Activated CD4-positive, alpha-beta T cell treated with anti-CD3 and anti-CD28 coated beads for 48 hours (primary cell): ENCODE results near the gene MTG2.

Source experiments
- DNase-seq: peaks from one replicate; pipeline ENCODE4 v3.0.0-alpha.2; 2020

MTG2 gene

DNA sequence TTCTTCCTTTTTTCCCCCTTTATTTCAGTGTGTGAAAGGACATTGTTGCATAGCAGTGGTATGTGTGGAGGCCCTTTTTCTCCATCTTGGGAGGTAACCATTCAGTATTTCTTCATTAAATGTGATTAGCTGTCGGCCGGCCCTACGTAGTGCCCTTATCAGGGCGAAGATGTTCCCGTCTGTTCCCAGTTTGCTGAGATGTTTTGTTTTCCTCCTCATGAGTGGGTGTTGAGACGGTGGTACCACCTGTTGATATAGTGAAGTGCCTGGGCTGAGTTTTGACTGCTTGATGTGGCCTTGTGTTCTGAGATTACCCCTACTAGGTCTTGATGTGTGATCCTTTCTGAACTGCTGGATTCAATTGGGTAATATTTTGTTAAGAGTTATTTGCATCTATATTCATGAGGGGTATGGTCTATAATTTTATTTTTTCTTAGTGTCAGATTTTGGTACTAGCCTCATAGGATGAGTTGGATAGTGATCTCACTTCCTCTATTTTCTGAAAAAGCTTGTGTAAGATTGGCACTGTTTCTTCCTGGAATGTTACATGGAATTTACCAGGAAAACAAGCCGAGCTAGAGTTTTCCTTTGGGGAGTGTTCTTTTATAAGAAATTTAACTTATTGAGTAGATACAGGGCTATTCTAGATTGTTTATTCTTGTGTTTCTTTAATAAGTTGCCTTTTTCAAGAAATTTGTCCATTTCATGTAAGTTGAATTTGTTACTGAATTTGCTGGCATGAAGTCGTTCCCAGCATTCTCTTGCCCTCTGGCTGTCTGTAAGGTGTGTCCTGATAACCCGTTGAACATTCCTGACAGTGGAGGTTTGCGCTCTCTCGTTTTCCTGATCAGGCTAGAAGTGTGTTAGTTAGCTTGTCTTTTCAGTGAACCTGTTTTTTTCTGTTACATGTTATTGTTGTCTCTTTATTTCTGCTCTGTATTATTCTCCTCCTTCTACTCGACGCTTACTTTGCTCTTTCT, 4.3 kb downstream of the MTG2 start:
- DNase-seq: no peak

DNA sequence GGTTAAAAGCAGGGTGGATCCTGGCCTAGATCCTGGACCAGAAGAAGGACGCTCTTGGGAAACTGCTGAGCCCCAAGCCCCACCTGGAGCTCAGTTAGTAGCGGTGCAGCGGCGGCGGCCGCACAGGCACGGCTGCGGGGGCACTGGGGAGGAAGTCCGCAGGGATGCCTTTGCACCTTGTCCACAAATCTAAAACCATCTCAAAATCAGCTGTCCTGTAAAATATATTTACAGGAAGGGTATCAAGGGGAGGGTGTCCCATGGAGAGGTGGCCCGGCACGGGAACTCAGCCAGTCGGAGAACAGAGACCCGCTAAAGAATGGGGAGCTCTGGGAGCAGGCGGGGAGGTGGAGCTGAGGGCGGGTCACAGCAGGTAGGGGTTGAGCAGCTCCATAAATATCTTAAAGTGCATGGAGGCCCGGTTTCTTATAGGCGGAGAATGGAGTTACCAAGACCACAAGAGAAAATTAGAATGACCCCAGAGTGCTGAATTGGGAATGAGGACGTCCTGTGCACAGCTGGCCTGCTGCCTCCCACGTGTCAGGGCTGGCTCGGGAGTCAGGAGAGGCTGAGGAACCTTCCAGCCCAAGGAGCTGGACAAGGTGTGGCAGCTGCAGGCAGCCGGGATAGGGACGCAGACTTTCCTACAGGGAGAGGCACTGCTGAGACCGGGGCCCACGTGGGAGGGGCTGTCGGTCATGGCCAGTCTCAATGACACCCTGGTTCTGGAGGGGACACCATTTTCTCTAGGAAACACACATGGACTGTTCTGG, 8.0 kb downstream of the MTG2 start:
- DNase-seq: no peak

DNA sequence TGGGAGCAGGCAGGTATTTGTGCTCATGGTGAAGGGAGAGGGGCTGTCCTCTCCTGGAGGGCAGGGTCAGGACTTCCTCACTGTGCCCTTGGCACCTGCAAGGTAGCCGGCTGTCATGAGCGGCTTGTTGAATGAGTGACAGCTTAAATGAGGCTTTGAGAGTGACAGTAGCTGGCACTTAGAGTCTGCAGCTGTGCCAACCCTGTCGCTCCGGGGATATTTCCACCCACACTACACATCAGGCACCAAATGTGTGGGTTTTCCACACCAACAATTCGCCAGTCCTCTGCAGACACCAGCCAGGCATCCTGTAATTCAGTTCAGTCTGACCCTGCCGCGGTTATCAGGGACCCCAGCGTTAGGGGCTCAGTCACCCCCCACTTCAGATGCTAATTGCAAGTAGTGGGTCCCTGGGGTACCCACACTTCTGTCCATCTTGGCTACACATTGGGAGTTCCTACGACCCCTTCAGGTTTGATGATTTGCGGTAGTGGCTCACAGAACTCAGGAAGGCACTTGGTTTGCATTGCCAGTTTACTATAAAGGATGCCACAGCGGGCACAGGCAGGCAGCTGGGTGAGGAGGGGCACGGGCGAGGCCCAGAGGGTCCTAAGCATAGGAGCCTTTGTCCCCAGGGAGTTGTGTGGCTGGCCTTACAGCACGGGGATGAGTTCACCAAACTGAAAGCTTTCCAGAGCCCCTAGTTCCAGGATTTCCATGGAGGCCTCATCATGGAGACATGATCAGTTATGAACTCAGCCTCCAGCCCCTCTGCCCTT, 9.1 kb downstream of the MTG2 start:
- DNase-seq: no peak

DNA sequence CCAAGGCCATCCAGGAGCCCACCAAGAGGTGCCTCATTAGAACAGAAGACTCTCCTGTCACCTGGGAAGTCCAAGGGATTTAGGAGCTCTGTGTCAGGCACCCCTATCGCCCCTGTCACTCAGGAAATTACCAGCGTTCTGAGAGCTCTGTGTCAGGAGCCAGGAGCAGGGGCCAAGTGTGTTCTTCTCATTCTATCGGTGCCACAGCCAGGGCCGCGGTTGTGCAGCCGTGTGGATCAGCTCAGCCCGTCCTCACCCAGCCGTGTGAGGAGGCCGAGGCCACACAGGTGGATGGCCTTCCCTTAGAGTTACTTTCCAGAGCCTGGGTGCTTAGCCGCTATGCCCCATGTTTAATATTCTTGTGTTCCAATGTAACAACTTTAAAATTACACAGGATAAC, 9.8 kb downstream of the MTG2 start:
- DNase-seq: no peak

DNA sequence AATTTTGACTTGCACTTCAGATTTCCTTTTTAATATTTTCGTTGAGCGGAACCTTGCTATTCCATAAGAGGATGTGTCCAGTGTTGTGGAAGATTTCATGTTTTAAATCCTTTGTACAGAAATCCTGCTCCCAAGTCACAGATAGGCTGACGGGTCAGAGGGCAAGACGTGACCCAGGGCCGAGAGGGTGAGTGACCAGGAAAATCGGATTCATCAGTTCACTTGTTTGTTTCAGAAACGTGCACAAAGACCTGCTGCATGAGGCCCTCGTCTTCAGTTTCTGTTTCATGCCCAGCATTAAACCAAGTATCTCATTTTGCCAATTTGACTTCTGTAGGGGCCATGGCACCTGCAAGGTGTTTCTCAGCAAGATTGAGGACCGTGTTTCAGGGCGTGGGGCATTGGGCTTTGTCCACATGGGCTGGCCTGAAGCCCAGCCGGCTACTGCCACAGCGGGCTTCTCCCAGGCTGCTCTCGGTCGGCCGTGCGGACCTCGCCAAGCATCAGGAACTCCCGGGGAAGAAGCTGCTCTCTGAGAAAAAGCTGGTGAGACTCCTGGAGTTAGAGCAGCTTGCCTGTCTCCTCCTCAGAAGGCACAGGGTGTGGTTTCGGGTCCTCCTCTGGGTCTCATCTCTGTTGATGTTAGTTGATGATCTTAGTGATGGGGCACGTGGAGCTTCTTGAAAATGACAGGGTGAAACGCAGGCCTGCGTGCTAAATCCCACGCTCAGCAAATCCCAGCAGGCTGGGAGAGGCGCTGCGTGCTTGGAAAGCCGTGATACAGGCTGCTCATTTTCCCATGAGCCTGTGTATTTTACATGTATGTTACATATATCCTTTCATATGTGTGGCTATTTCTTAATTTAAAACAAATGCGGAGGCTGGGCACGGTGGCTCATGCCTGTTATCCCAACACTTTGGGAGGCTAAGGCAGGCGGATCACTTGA, 10.5 kb downstream of the MTG2 start:
- no peak for DNase-seq

DNA sequence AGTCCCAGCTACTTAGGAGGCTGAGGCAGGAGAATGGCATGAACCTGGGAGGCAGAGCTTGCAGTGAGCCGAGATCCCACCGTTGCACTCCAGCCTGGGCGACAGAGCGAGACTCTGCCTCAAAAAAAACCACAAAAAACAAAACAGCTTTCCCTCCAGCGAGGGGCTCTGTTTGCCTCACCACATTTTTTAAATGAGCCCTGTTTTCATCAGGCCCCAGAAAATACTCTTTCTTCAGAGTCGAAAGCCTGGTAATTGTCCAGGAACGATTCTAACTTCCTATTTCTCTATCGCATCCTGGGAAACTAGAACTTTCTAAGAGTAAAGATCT, 12.2 kb downstream of the MTG2 start:
- no peak for DNase-seq

DNA sequence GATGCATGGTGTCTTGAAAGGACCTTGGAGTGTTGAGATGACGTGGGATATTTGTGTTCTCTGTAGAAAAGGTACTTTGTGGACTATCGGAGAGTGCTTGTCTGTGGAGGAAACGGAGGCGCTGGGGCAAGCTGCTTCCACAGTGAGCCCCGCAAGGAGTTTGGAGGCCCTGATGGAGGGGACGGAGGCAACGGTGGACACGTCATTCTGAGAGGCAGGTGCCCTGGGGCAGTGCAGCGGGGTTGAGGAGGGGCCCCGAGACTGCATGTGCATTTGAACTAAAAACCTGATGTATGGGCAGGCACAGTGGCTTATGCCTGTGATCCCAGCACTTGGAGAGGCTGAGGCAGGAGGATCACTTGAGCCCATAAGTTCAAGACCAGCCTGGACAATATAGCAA, 12.9 kb downstream of the MTG2 start:
- no peak for DNase-seq

DNA sequence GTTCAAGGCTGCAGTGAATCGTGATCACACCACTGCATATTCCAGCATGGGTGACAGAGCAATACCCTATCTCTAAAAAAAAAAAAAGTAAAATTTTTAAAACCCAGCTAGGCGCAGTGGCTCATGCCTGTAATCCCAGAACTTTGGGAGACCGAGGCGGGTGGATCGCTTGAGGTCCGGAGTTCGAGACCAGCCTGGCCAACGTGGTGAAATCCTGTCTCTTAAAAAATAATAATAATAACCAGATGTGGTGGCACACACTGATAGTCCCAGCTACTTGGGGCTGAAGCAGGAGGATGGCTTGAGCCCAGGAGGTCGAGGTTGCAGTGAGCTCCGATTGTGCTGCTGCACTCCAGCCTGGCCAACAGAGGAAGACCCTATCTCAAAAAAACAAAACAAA, 13.5 kb downstream of the MTG2 start:
- DNase-seq: no peak

DNA sequence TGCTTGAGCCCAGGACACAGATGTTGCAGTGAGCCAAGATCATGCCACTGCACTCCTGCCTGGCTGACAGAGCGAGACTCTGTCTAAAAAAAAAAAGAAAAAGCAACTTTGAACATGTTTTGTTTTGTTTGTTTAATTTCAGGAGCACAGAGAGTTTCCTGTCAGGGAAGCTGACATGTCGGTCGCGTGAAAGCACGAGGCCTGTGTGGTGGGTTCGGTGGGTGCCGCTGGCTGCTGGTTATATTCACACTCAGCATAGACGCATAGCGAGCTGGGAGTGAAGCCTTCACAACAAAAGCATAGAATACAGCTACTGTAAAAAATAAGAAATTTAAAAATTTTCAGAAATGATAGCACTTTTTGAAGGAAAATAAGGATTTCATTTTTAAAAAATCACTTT, 14.5 kb downstream of the MTG2 start:
- DNase-seq: no peak

DNA sequence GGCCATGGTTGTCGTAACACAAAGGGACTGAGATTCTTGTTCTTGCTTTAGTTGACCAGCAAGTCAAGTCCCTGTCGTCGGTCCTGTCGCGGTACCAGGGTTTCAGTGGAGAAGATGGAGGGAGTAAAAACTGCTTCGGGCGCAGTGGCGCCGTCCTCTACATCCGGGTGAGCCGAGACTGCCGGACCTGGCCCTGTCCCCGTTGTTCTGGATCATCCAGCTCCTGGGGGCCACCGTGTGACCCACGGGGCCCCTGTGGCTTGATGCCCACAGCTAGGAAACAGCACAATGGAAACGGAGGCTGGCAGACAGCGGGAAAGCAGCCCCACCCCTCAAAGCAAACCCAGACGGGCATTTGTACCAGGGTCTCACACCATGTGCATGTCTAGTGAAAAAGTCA, 15.0 kb downstream of the MTG2 start:
- DNase-seq: no peak

DNA sequence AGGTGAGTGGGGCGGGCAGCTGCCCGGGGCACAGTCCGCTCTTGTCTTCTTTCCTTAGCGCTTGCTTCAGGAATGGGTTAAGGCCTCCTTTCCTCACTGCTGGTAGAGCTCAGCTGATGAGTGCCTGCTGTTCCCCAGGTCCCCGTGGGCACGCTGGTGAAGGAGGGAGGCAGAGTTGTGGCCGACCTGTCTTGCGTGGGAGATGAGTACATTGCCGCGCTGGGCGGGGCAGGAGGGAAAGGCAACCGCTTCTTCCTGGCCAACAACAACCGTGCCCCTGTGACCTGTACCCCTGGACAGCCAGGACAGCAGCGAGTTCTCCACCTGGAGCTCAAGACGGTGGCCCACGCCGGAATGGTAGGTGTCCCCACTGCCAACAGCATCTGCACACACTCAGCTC, 15.7 kb downstream of the MTG2 start:
- DNase-seq: no peak

DNA sequence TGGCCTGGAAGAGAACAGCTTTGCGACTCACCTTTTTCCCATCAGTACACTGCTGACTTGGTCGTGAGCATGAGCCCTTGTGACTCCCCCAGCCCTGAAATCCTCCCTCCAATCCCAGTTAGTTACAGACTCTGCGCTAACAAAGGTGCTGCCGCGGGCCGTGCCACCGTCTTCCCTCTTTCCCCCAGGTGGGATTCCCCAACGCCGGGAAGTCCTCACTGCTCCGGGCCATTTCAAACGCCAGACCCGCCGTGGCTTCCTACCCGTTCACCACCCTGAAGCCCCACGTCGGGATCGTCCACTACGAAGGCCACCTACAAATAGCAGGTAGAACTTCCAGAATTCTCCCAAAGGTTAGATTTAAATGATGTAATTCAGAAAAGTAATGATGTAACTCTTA, 16.1 kb downstream of the MTG2 start:
- DNase-seq: no peak

DNA sequence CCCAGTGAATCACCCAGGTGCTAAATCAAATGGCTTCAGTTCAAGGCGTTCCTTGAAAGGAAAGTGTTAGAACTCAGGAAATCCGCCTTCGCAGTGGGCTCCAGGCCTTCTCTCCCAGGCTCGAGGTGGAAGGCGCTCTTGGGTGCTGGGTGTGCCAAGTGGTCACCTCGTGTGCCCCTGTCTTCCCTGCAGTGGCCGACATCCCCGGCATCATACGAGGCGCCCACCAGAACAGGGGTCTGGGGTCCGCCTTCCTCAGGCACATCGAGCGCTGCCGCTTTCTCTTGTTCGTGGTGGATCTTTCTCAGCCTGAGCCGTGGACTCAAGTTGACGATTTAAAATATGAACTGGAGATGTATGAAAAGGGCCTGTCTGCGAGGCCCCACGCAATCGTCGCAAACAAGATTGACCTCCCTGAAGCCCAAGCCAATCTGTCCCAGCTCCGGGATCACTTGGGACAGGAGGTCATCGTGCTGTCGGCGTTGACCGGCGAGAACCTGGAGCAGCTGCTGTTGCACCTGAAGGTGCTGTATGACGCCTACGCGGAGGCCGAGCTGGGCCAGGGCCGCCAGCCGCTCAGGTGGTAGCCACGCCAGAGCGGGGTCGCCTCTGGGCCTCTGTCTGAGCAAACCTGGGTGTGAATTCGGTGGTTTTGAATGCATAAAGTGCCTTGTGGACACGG, 17.8 kb downstream of the MTG2 start:
- DNase-seq: no peak

DNA sequence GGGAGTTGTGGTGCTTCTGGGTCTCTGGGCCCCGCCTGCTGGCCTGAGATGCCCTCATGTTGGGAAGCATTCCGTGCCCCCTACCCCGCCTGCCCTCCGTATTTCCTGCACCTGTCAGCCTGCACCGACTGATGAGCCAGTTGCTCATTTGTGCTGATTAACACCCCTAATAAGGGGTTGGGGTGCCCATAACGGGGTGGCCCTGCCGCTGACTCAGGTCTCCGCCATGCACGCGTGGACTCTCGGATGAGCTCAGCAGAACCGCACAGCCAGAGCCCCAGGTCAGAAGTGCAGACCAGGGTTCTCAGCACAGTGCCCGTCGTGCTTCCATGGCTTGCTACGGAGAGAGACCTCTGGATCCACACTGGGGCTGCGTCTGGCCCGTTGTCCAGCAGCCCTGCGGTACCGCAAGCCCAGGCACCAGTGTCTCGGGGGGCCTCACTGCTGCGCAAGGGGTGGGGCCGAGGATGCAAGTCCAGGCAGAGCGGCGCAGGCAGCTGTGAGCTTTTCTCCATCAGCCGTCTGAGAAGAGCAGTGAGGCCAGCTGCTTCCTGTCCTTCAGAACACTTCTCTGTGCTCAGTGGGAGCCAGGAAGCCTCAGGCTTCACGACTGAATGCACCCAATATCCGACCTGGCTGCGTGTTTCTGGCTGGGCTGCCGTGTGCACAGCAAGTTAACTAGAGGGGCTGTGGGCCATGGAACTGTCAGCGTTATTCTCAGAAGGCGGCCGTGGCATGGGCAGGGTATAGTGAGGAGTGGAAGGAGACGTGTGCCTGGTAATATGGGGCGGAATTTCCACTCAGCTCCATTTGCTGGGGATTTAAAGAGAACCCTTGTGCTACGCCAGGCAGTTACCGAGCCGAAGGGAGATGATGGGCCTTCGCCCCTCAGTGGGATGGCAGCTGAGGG, 18.6 kb downstream of the MTG2 start:
- DNase-seq: no peak

DNA sequence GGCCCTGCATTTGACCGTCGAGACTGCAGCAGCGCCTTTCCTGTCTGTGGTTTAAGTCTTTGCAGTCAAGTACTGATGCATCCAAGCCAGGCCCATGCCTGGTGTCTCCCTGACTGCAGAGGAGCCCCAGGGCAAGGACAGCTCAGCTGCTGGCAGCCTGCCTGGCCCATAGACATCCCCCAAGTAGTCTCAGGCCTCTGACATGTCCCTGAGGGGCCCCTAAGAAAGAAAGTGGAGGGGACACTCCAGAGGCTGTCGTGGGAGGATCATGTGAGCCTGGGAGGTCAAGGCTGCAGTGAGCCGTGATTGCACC, 19.2 kb downstream of the MTG2 start:
- no peak for DNase-seq

DNA sequence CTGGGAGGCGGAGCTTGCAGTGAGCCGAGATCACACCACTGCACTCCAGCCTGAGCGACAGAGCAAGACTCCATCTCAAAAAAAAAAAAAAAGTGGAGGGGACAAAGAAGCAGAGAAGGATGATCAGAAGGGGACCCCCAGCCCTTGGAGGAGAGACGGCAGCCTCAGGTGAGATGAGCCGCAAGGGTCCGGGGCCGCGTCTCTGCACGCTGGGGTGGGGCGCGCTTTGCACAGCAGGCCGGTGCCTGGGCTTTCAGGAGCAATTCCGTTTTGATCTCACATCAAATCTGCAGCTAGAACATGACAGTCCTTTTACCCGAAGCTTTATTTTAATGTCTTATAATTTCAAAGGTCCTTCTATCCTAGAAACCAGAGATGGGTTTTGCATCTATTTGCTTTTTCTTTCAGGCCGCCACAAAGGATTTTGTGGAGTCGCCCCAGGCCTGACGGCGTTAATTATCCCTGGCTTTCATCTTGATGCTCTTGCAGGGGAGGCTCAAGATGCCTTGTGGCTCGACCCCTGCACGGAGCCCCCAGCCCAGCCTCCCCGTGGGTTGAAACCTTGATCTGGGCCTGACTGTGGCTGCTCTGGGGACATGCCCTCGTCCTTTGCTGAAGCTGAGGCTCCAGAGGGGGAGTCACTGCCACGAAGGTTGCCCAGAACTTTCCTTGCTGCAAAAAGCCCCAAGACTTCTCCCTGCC, 20.0 kb downstream of the MTG2 start:
- no peak for DNase-seq

DNA sequence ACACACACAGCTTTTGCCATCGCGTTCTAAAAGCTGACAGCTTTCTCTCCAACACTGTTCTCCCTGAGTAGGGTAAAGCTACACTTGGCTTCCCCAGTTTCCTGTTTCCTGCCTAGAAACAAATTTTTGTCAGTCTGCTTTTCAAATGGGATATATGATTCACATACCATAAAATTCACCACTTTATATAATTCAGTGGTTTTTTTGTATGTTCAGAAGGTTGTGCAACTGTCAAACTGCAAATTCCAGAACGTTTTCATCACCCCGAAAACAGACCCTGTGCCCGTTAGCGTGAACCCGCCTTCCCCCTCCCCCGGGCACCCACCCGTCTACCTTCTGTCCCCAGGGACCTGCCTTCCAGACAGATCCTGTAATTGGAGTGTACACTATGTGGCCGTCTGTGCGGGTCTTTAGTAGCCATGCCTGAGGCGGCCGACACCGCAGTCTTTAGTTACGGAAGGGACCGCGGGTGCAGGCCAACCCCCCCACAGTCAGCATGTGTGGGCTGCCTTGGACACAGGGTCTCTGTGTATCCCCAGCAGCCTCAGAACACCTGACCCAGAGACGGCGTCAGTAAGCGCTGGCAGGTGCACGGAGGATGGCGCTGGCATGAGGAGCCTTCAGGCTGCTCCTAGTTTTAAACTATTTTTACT, 20.7 kb downstream of the MTG2 start:
- DNase-seq: no peak

DNA sequence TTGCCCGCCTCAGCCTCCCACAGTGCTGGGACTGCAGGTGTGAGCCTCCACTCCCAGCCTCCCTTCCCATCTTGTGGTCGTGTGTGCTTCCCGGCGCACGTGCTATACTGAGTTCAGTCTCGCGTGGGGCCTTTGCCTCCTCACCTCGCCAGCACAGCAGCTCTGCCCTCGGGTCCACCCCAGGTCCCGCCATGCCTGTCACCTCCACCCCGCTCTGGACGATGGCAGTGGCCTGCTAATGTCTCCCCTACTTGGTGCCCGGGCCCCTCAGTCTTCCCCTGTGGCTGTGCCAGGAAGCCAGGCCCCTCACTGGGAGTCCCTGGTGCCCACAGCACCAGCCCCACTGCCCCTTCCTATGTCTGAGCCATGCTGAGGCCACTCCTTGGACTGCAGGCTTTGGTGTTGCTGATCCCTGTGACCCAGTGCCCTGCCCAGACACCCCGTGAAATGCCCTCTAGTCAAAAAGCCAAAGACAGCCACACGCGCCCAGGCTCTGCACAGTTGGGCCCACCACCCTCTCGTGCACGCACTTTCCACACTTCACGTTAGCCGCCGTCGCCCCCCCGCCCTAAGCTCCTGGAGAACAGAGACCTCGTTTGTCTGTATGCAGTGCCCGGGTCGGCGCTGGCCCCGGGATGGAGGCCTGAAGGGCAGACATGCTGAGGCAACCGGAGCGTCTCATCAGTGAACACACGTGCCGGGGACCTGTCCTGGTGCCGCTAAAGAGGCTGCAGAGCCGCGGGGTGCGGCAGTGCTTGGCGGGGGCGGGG, 23.0 kb downstream of the MTG2 start:
- no peak for DNase-seq

DNA sequence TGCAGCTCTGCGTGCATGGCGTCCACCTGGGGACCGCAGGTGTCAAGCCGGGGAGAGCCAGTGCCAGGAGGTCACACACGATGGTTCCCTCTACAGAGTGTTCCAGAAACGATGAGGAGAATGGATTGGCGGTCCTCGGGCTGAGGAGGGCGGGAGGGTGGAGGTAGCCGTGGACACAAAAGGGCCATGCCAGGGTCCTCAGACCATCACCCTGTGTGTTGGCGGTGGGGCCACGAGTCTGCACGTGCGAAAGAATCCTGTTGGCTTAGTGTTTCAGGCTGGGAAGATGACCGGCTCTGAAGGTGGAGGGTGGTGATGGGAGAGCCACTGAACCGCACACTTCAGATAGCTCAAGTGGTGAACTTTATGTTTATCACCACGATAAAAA, 23.6 kb downstream of the MTG2 start:
- no peak for DNase-seq
